ENCODE data around the gene PPRC1. TPM values are rescaled to one million over a fixed set of nuclear protein-coding genes. Genes with fewer than 3 reads are reported as not detected.

Gene PPRC1
- total RNA-seq, 1 donor from 2014 or later = 32.7 TPM

GRCh38 chr10:102096449-102096848 is 36.4 kb upstream of the PPRC1 start:
- Histone ChIP-seq H3K4me3 (no peak overlapping the region), H3K36me3 (peaks cover 13% of the 10 kb centered on the region), H3K27ac (no peak overlapping the region), H3K27me3 (ENCODE audit: low read depth) (no peaks in the 10 kb centered on the region), H3K9me3 (no peaks in the 10 kb centered on the region), H3K4me1 (no peaks in the 10 kb centered on the region)
- intact Hi-C loops (cut with DNase I) = no loop called here
- DNase-seq (no peak), ATAC-seq (no peak)
- no peak for TF ChIP-seq CTCF (IDR thresholded peaks at IDR 0.05)

- intact Hi-C loops (cut with DNase I) = no loop called here
- Histone ChIP-seq H3K27me3 (ENCODE audit: low read depth) (no peaks in the 10 kb centered on the region), H3K9me3 (no peaks in the 10 kb centered on the region), H3K36me3 (peaks cover 24% of the 10 kb centered on the region), H3K4me3 (no peak overlapping the region), H3K27ac (no peak overlapping the region), H3K4me1 (no peaks in the 10 kb centered on the region)
- no peak for DNase-seq
- no peak for TF ChIP-seq CTCF (IDR thresholded peaks at IDR 0.05)
- no peak for ATAC-seq
These were observed 31.7 kb upstream of the PPRC1 start for GRCh38 chr10:102101152-102101551.

DNA sequence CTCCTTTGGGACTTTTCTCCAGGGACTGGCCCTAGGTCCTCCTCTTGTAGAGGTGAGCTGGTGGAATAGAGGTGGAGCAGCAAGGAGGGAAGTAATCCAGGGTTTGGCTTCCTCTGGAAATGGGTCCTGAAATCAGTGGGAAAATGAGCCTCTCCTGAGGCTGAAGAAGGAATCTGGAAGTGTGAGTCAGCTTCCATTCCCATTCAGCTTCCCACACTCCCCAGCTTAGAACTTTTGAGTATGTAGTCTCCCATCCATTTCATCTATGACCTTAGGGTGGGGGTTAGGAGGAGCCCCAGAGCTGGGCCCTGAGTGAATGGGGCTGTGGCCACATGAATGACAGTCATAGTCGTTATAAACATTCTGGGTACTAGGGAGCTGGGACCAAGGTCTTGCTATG is 30.4 kb upstream of the PPRC1 start:
- Histone ChIP-seq H3K4me1 (no peaks in the 10 kb centered on the region), H3K27ac (no peak overlapping the region), H3K9me3 (no peaks in the 10 kb centered on the region), H3K27me3 (ENCODE audit: low read depth) (no peaks in the 10 kb centered on the region), H3K36me3 (peaks cover 37% of the 10 kb centered on the region), H3K4me3 (no peak overlapping the region)
- ATAC-seq = no peak
- DNase-seq = no peak
- TF ChIP-seq CTCF (IDR thresholded peaks at IDR 0.05) = no peak
- intact Hi-C loops (cut with DNase I) = no loop called here

DNA sequence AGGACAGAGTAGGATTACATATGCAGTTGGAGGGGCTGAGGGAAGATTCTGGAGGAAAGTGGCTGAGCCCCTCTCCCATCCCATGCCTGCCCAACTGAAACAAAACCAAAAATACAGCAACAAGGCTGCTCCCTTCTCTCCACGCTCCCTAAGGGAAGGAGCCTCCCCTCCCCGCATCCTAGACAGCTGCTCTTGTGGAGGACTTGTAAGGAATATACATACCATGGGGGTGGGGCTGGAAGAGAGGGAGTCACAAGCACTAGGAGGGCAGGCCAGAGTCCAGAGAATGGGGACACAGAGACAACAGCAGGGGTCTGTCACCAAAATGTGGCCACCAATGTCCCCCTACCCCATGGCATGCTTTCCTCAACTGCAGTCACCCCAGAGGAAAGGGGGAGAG is 25.8 kb upstream of the PPRC1 start:
- no peak for TF ChIP-seq CTCF (IDR thresholded peaks at IDR 0.05)
- ATAC-seq (no peak), DNase-seq (no peak)
- Histone ChIP-seq H3K27ac (no peak overlapping the region), H3K4me3 (no peak overlapping the region), H3K36me3 (peaks cover 63% of the 10 kb centered on the region), H3K4me1 (peaks cover 3% of the 10 kb centered on the region), H3K9me3 (no peaks in the 10 kb centered on the region), H3K27me3 (ENCODE audit: low read depth) (no peaks in the 10 kb centered on the region)
- intact Hi-C loops (cut with DNase I) = no loop called here

- Histone ChIP-seq H3K4me1 (peaks cover 28% of the 10 kb centered on the region), H3K36me3 (peaks cover 60% of the 10 kb centered on the region), H3K27me3 (ENCODE audit: low read depth) (no peaks in the 10 kb centered on the region), H3K27ac (no peak overlapping the region), H3K9me3 (no peaks in the 10 kb centered on the region), H3K4me3 (no peak overlapping the region)
- no peak for ATAC-seq
- intact Hi-C loops (cut with DNase I) = no loop called here
- no peak for TF ChIP-seq CTCF (IDR thresholded peaks at IDR 0.05)
- DNase-seq = no peak
These were observed 23.4 kb upstream of the PPRC1 start for GRCh38 chr10:102109166-102110116.
